HL-60/S4 treated with phorbol 12-myristate 13-acetate at 8.2 ng/mL for 4 days and 3 days (cell line): Measurements from ENCODE around the gene PUS7.
"Not testable (repeated sequence)": the region's sequence is repeated elsewhere in the genome, so short reads cannot be mapped to it uniquely, and the experiment has no call there.

Source experiments
- in situ Hi-C: fragments of 300-500 bp; cut with MboI; formaldehyde crosslinking; loops from 2 replicates; pipeline ENCODE4 v1.15.0; 2022; ENCODE audit warnings: low sequenced_read_pairs

PUS7 gene

DNA sequence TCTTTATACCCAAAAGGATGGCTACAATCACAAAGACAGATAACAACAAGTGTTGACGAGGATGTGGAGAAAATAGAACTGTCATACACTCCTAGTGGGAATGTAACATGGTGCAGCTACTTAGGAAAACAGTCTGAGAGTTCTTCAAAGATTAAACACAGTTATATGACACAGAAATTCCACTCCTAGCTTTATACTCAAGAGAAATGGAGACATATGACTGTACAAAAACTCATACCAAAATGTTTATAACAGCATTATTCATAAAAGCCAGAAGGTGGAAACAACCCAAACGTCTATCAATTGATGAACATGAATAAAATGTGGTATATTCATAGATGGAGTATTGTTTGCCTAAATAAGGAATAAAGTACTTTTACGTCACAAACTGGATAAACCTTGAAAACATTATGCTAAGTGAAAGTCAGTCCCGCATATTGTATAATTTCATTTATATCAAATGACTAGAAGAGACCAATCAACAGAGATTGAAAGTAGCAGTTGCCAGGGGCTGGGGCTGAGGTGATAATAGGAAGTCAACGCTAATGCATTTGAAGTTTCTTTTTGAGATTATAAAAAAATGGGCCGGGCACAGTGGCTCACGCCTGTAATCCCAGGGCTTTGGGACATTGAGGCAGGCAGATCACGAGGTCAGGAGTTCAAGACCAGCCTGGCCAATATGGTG is 71.8 kb downstream of the PUS7 start:
- in situ Hi-C loops, result no loop called here

DNA sequence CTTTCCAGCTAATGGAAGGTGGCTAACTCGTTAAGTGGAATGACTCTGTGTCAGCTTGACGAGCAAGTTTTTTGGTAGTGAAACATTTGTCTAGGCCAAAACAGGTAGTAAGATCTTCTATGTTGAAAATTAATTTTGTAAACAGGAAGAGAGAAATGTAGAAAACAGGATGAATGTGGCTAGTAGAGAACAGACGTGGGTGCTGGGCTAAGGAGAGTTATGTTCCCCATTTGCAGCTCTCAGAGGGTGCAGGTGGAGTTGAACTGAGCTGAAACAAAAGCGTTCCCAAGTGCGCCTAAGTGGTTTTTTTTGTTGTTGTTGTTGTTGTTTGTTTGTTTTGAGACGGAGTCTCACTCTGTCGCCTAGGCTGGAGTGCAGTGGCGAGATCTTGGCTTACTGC is 73.9 kb downstream of the PUS7 start:
- in situ Hi-C loops, result no loop called here

DNA sequence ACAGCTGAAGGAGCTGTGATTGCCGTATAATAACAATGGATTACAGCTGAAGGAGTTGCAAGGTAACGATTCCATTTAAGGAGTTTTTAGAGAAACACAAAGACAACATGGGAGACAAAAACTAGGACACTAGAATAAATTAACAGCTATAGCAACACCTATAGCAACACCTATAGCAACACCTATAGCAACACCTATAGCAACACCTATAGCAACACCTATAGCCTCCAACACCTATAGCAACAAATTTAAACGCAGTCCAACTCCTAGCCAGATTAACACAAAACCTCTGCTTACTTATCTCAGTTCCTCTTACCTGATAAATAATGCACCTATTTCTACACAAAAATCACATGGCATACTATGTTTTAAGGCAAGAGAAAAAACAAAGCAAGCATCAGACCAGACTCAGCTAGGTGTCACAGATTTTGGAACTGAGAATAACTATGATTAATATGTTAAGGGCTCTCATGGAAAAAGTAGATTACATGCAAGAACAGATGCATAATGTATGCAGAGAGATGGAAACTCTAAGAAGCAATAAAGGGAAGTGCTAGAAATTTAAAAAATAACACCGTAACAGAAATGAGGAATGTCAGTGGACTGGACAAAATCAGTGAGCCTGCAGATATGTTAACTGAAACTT is 77.6 kb downstream of the PUS7 start:
- in situ Hi-C loops, result no loop called here

DNA sequence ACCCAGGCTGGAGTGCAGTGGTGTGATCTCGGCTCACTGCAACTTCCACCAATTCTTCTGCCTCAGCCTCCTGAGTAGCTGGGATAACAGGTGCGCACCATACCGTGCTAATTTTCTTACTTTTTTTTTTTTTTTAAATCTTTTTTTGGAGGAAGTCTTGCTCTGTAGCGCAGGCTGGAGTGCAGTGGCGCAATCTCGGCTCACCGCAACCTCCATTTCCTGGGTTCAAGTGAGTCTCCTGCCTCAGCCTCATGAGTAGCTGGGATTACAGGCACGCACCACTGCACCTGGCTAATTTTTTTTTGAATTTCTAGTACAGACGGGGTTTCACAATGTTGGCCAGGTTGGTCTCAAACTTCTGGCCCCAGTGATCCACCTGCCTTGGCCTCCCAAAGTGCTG is 79.9 kb downstream of the PUS7 start:
- in situ Hi-C loops, result not testable (repeated sequence)

DNA sequence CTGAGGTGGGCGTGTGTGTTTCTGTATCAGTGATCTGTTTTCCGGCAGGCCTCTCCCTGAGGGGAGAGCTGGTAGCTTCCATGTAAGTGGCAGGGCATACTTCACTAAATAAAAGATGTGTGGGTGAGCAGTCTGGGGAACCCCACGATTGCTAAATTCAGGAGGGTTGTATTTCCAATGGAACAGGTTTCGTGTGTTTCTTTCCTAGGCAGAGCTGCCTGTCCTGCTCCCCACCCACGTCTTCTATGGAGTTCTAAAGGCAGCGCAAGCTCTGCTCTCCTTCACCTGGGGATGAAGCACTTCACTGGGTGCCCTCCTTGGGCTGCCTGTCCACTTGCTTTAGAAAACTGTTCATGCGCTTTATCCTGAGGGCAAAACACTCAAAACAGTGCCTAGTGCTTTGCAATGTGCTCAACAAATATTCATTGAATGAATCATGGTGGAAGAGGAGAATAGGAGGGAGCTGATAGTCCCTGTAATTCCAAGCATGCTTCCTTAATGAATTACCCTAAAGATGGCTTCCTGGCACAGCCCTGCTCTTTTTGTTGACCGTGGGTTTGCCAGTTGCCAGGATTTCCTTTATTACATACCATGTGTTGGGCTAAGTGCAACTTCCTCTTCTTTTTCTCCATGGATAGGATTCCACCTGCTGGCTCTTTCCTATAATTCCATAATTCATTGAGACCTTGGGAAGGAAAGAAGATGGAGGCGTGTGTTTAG is 82.7 kb downstream of the PUS7 start:
- in situ Hi-C loops, result no loop called here

DNA sequence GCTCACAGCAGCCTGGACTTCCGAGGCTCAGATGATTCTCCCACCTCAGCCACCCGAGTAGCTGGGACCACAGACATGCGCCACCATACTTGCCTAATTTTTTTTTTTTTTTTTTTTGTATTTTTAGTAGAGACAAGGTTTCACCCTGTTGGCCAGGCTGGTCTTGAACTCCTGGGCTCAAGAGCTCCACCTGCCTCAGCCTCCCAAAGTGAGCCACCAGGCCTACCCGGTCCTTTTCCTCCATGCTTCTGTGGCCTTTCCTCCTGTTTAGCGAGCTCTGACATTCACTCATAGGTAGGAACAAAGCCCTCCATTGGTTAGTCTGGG is 83.3 kb downstream of the PUS7 start:
- in situ Hi-C loops, result no loop called here

DNA sequence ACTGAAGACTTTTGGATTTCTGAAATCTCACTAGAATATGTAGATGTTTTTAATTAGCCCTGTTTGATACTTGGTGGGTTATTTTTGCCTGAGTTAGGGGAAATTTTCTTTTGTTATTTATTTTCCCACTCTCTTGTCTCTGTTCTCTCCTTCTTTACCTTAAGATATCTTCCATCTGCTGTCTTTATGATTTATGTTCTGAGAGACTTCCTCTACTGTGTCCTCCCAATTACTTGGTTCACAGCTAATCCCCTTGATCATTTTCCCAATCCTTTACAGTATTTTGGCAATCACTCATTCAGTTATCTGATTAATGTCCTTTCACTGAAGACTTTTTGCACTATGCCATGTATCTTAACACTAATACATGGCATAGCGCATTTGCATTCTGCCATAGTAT is 83.8 kb downstream of the PUS7 start:
- in situ Hi-C loops, result no loop called here

DNA sequence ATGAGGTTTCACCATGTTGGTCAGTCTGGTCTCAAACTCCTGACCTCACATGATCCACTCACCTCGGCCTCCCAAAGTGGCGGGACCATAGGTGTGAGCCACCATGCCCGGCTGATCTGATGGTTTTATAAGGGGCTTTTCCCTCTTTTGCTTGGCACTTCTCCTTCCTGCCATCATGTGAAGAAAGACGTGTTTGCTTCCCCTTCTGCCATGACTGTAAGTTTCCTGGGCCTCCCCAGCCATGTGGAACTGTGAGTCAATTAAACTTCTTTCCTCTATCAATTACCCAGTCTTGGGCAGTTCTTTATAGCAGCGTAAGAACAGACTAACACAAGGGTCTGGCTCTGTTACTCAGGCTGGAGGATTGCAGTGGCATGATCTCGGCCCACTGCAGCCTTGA is 84.7 kb downstream of the PUS7 start:
- in situ Hi-C loops, result not testable (repeated sequence)

DNA sequence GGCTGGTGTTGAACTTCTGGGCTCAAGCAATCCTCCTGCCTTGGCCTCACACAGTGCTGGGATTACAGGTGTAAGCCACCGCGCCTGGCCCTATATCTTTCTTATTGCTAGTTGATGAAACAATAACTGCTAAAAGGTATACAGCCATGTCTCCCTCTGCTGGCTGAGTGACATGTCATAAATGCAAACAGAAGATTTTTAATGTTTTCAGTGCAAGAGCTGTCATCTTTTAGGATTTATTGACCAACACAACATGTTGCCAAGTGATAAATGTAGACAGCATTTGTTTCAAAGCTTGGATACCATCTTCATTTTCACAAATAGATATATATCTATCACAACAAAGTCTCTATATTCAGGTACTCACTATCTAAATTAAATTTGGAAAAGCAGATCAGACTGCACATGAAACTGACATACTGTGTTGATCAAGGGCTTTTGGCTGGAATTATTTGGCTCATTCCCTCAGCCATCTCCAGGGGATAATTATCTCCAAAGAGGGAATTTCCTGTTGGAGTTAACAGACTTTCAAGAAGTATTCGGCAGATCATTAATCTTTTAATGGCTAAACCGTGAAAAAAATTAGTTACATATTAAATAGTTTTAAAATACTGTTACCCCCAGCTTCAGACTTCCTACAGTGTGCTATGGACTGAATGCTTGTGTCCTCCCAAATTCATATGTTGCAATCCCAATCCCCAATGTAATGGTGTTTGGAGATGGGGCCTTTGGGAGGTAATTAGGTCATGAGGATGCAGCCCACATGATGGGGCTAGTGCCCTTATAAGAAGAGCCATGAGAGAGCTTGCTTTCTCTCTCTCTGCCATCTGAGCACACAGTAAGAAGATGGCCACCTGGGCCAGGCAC is 92.1 kb downstream of the PUS7 start:
- in situ Hi-C loops, result no loop called here

DNA sequence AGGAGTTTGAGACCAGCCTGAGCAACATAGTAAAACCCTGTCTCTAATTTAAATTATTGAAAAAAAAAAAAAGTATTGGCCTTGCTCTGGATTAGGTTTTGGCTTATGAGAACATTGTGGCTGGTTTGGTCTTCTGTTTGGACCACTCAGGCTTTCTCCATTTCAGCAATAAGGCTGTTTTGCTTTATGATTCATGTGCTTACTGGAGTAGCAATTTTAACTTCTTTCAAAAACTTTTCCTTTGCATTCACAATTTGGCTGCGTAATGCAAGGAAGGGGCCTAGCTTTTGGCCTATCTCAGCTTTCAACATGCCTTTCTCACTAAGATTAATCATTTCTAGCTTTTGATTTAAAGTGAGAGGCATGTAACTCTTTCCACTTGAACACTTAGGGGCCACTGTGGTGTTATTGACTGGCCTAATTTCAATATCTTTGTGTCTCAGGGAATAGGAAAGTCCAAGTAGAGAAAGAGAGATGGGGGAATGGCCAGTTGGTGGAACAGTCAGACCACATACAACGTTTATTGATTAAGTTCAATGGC is 95.4 kb downstream of the PUS7 start:
- in situ Hi-C loops, result no loop called here

DNA sequence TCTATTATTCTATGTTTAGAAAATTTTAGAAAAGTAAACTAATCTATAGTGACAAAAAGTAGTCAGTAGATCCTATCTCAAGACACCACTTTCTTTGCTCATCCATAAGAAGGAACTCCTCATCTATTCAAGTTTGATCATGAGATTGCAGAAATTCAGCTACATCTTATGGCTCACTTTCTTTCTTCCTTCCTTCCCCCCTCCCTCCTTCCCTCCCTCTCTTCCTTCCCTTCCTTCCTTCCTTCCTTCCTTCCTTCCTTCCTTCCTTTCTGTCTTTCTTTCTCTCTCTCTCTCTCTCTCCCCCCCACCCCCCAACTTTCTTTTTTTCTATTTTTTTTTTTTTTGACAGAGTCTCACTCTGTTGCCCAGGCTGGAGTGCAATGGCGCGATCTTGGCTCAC is 98.1 kb downstream of the PUS7 start:
- in situ Hi-C loops, result no loop called here

DNA sequence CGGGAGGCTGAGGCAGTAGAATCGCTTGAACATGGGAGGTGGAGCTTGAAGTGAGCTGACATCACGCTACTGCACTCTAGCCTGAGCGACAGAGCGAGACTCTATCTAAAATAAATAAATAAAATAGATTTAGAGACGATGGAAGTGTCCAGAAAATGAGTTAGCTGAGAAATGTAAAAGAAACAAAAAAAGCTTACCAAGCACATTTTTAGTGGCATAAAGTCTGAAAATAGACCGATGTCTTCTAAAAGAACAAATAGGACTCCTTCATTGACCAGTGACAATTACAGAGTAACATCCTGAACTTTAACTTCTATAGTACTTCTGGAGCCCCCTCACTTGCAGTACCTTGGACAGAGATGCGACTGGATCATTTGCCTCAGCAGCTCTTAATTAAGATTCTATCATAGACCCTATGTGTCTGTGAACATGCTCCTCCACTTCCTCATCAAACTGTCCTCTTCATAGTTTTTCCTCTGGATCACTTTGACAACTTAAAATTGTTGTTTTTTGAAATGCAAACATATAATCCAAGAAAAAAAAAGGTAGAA is 108.1 kb downstream of the PUS7 start:
- in situ Hi-C loops, result no loop called here

DNA sequence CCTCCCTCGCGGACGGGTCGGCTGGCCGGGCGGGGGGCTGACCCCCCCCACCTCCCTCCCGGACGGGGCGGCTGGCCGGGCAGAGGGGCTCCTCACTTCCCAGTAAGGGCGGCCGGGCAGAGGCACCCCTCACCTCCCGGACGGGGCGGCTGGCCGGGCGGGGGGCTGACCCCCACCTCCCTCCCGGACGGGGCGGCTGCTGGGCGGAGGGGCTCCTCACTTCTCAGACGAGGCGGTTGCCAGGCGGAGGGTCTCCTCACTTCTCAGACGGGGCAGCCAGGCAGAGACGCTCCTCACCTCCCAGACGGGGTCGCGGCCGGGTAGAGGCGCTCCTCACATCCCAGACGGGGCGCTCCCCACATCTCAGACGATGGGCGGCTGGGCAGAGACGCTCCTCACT is 111.3 kb downstream of the PUS7 start:
- in situ Hi-C loops, result not testable (repeated sequence)

DNA sequence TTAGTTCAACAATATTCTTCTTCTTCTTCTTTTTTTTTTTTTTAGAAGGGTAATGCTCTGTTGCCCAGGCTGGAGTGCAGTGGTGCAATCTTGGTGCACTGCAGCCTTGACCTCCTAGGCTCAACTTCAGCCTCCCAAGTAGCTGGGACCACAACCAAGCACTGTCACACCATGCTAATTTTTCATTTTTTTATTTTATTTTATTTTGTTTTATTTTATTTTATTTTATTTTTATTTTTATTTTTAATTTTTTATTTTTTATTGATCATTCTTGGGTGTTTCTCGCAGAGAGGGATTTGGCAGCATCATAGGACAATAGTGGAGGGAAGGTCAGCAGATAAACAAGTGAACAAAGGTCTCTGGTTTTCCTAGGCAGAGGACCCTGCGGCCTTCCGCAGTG is 112.3 kb downstream of the PUS7 start:
- in situ Hi-C loops, result not testable (repeated sequence)

DNA sequence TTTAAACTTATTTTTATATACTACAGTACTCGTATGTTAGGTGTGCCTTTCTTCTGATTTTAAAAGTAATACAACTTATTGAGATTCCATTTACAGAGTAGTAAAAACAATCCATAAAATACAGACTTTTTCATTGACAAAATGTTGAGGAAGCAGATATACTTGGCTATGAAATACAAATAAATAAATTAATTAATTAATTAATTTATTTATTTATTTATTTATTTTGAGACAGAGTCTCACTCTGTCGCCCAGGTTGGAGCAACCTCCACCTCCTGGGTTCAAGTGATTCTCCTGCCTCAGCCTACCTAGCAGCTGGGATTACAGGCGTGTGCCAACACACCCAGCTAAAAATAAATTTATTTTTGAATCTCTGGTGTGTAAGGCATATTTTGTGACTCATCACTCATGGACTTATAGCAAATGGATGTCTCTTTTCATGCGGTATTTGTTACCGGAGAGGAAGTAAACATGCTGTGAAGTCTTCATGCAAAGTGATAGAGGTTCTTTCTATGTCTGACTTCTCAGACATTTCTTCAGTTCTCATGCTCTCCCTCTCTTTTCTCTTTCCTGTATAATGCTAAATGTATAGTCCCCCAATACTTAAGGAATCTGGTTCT is 113.2 kb downstream of the PUS7 start:
- in situ Hi-C loops, result no loop called here
